ENCODE results near the gene FAM107B.

Gene FAM107B

DNA sequence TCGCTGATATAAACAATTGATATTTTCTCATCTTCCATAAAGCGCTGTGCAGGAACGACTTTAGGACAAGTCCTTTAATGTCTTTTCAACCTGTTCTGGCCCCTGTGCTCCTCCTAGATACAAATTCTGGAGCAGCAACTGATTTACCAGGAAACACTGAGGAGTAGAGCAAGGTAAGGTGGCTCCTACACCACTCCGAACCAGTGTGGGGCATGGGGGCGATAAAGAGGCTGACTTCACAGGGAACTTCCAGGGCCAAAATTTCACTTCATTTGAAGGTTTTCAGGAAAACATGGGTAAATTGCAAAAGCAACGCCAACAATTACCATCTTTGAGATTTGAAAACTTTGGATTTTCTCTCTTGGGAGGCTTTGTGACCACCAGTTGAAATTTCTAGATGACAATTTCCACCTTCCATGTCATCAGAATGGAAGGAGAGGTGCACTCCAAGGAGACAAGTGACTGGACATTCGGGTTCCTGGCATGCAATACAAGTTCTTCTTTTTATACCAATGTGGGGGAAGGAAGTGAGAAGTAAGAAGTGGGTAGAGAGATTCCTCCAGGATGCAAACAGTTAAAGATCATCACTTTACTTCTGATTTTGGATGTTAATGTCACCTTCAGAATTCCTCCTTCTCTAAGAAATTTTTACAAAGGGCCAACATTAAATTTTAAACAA lies 118.5 kb downstream of the FAM107B start:
- TF ChIP-seq, protein P1, sequence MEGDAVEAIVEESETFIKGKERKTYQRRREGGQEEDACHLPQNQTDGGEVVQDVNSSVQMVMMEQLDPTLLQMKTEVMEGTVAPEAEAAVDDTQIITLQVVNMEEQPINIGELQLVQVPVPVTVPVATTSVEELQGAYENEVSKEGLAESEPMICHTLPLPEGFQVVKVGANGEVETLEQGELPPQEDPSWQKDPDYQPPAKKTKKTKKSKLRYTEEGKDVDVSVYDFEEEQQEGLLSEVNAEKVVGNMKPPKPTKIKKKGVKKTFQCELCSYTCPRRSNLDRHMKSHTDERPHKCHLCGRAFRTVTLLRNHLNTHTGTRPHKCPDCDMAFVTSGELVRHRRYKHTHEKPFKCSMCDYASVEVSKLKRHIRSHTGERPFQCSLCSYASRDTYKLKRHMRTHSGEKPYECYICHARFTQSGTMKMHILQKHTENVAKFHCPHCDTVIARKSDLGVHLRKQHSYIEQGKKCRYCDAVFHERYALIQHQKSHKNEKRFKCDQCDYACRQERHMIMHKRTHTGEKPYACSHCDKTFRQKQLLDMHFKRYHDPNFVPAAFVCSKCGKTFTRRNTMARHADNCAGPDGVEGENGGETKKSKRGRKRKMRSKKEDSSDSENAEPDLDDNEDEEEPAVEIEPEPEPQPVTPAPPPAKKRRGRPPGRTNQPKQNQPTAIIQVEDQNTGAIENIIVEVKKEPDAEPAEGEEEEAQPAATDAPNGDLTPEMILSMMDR (conservative IDR thresholded peaks at IDR 0.05; ENCODE audit: control insufficient read depth, insufficient read depth, low read depth, low read length): no peak
- DNase-seq (ENCODE audit: low read depth): no peak
- no peak overlapping the region for H3K4me3 ChIP-seq (ENCODE audit: control insufficient read depth, low read depth, low read length)

DNA sequence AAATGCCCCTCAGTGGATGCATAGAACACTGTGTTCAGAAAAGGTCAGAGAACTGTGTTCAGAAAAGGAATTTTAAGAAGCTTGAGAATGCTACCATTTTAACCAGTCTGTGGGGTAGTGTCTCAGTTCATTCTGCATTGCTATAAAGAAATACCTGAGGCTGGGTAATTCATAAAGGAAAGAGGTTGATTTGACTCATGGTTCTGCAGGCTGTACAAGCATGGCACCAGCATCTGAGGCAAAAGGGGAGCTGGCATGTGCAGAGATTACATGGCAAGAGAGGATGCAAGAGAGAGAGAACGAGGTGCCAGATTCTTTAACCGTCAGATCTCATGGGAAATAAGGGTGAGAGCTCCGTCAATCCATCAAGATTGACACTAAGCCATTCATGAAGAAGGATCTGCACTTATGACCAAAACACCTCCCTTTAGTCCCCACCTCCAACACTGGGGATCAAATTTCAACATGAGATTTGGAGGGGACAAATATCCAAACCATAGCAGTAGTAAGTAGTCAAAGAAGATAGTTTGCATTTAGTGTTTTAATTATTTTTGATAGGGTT lies 119.8 kb downstream of the FAM107B start:
- H3K4me3 ChIP-seq (ENCODE audit: control insufficient read depth, low read depth, low read length): no peak overlapping the region
- TF ChIP-seq, protein P1 (conservative IDR thresholded peaks at IDR 0.05; ENCODE audit: control insufficient read depth, insufficient read depth, low read depth, low read length): no peak
- DNase-seq (ENCODE audit: low read depth): no peak

DNA sequence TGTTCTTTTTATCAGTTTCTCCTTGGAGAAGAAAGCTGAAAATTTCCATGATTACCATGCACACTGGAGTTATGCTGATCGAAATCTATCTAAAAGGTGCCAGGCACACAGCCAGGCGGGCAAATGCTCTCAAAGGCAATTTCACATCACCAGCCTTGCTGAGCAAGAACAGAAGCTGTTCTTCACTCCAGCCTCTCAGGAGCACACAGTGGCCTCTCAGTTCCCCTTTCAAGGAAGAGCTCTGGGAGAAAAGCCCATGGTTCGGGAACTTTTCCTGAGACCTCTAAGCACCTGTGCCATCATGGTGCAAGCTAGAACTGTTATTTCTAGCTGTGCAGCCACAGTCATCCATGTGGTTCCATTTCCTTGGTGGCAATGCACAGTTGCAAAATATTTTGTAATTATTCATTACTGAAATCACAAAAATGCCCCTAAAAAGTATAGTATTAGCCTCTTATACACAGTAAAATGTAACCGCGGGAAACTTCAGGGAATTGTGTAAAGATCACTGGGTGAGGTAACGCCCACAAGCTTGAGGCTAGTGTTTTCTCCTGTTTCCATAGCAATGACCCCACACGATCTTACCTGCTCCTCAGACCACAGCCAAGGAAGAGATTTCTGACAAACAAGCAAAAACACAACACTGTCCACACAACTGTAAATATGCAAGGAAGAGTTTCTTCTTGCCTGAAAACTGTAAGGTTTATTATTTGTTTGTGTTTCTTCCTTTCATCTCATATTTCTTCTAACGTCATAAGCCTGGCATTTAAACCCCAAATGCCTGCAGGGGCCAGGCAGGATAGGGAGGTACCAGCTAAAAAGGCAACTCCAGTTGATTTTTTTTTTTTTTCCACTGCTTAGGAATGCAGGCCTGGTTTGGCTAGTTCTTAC lies 121.2 kb downstream of the FAM107B start:
- DNase-seq (ENCODE audit: low read depth): peak; percentile 43
- no peak overlapping the region for H3K4me3 ChIP-seq (ENCODE audit: control insufficient read depth, low read depth, low read length)
- TF ChIP-seq, protein P1 (conservative IDR thresholded peaks at IDR 0.05; ENCODE audit: control insufficient read depth, insufficient read depth, low read depth, low read length): no peak

DNA sequence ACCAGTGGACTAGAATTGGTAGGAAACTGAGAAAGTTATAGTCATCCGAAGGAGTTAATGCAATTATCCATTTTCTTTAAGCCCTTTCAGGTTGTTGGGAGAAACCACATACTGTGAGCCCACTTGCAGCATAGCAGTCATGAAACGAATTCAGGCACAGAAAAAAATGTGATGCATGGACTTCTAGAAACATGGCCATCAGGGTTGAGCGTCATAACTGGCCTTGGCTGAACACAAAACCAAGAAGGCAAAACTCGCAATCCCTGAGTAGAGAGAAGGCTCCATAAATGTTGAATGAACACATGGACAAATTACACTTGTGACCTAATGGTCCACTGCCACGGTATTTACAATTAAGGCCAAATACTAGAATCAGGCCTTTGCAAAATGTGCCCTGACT lies 121.9 kb downstream of the FAM107B start:
- TF ChIP-seq, protein P1 (conservative IDR thresholded peaks at IDR 0.05; ENCODE audit: control insufficient read depth, insufficient read depth, low read depth, low read length): no peak
- no peak overlapping the region for H3K4me3 ChIP-seq (ENCODE audit: control insufficient read depth, low read depth, low read length)
- no peak for DNase-seq (ENCODE audit: low read depth)

DNA sequence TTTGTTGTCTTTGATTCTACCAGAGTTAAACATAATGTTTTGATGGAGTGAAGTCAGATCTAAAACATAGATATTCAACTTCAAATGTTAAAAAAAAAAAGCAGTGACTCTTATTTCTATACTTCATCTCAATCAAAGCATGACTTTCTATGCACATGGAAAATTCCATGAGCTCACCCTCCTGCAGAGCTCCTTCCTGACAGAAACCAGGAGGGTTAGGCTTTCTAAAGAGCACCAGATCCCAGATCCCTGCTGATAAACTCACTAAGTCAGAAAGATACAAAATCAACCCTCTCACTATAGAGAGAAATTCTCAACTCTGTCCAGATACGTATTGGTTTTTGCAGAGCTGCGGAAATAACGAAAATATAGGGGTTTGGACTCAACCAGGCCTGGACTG lies 122.6 kb downstream of the FAM107B start:
- TF ChIP-seq, protein P1 (conservative IDR thresholded peaks at IDR 0.05; ENCODE audit: control insufficient read depth, insufficient read depth, low read depth, low read length): no peak
- H3K4me3 ChIP-seq (ENCODE audit: control insufficient read depth, low read depth, low read length): no peak overlapping the region
- DNase-seq (ENCODE audit: low read depth): no peak

DNA sequence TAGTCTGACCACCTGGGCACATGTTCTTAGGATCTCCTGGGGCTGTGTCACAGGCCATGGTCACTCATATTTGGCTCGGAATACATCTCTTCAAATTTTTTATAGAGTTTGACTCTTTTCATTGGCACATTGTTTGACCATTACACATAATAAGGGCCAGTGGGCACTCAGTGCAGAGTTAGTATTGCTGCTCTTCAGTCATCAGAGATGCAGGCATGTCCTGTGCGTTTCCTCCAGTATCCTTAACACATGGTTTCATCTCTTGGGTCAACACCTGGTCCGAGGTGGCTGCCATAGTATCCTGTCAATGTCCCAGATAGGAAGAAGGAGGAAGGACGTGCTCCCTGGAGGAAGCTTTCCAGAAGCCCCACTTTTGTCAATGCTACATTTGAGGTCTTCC lies 125.0 kb downstream of the FAM107B start:
- DNase-seq (ENCODE audit: low read depth): no peak
- H3K4me3 ChIP-seq (ENCODE audit: control insufficient read depth, low read depth, low read length): no peak overlapping the region
- TF ChIP-seq, protein P1 (conservative IDR thresholded peaks at IDR 0.05; ENCODE audit: control insufficient read depth, insufficient read depth, low read depth, low read length): no peak

All from fibroblast of mammary gland (primary cell).